Epithelial cell of umbilical artery (primary cell): ENCODE measurements around the gene FAM234B. TPM values are rescaled to one million over a fixed set of nuclear protein-coding genes. Genes with fewer than 3 reads are reported as not detected.

Source experiments
- total RNA-seq: library from RNA; depleted of rRNA; stranded (reverse); fragments of >200 nt; gene quantifications from 2 replicates; pipeline ENCODE4 v1.2.3, GENCODE V29; 2014

The FAM234B gene, protein sequence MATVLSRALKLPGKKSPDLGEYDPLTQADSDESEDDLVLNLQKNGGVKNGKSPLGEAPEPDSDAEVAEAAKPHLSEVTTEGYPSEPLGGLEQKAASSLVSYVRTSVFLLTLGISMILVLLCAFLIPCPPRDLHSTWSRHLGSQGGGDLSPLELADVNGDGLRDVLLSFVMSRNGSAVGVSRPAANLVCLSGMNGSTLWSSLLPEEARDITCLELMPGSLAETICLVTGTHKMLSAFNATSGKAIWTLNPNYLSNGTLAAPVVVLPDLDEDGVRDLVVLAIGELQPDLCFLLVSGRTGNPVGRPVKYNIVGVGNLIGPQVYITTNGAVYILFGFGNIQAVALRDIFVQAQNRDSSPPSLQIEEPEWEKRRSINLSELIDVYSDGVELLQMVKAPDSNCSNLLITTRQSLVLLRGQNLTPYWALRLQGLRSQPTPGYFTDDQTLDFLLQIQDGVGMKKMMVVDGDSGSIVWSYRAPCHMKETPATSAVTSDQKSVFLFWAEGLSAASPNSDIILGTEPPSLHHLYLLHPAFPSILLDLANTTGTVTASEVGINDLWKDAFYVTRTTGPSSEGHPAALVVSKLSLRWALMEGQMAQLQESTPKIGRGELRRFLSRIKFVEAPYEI
- 6.2 and 12.9 TPM in 2 replicates for total RNA-seq

DNA sequence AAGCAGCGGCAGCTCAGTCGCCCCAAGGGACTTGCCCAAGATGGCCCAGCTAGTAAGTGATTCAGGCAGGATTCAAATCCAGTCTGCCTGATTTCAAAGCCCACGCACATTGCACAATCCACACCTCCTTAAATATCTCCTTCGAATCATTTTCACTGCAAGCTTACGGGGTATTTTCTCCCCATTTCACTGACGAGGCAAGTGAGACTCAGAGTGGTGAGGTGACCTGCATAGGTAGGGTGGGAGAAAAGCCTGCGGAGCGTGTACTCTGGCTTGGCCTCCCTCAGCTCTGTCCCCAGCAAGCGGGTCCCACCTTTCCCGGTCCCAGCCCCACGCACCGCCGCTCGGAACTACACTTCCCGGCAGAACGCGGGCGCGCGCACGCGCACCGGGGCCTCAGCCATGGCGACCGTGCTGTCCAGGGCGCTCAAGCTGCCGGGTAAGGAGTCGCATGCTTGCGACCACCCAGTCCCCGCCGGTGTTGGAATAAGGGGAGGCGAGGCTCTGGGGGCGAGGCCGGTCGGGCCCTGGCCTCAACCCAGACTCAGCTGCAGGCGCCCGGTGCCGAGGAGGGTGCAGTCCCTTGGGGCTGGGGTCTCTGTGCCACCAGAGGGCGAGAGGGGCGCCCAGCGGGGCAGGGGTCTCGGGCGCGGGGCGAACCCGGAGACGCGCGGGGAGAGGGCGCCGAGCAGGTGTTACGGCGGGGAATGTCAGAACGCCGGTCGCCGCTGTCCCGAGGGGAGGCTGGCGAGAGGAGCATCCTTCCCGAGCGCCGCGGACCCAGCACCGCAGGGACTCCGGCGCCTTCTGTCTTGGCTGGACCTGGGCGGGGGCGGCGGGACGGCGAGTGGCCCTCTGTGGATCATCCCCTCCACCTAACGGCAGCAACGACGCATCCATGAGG lies at the start of gene FAM234B:
TSS of gene FAM234B (plus strand) at position 380 of the 904 bp plus-strand sequence. CDS start at position 403, 23 bp downstream.

GRCh38 chr12:12999959-13000615 lies 44.1 kb upstream of the FAM234B start, which contains the start of gene HEBP1:
Gene HEBP1, minus strand, starts transcription at chr12:13000265. Its CDS starts 151 bp downstream, at chr12:13000114.

DNA sequence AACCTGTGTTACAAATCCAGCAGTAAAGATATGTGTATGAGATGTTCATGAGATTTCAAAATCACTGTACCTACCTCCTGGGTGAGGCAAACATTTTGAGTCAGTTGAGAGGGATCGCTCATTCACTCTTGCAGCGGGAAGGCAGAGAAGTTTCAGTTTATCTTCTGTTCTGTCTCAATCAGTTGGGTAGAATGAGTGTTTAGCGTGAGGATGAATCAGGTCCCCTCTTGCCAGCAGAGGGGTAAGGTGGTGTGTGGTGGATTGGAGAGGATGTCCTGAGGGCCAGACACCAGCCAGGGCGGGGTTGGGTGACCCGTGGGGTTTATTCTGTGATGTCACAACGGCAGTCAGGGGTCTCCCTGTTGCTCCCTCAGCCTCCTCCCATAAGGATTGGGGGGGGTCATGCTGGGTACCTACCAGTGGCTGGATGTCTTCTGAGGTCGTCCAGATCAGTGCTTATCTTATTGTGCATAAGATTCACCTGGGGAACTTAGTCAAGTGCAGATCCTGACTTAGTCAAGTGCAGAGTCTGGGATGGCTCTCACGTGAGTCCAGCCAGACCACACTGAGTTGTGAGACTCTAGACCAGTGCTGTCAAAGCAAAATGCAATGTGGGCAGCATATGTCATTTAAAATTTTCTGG lies 59.3 kb downstream of the FAM234B start, which contains the start of gene GSG1:
TSS of gene GSG1 (minus strand) at position 277 of the 643 bp plus-strand sequence. CDS start at position 122, 155 bp downstream.

Other genes with a start within 250 kb of the FAM234B start
- 75.4 and 100 TPM in 2 replicates for gene DDX47, start 231.0 kb upstream of the FAM234B start, total RNA-seq
- gene GPRC5A, start 152.8 kb upstream of the FAM234B start, total RNA-seq = 4.2 and 14.3 TPM in 2 replicates
- not detected in 2 replicates for gene GPRC5D, start 92.2 kb upstream of the FAM234B start, total RNA-seq
- gene HEBP1, start 44.1 kb upstream of the FAM234B start, total RNA-seq = 10.4 and 13.4 TPM in 2 replicates
- gene GSG1, start 59.3 kb downstream of the FAM234B start, total RNA-seq = not detected in 2 replicates
- 204 and 310 TPM in 2 replicates for gene EMP1, start 152.3 kb downstream of the FAM234B start, total RNA-seq